GM18505 (cell line): ENCODE results near the gene PCBD1.

Experiments
- ATAC-seq: cut with Tn5 transposase; IDR thresholded peaks from one replicate; pipeline ENCODE4 v1.9.1; 2021; ENCODE audit not compliant: unreplicated experiment
- POLR2A ChIP-seq: IDR thresholded peaks from 4 replicates; pipeline ENCODE4 v1.6.1; 2011; ENCODE audit warnings: borderline replicate concordance; ENCODE audit not compliant: insufficient read depth, insufficient read length; ENCODE audit errors: extremely low read depth

PCBD1 gene

DNA sequence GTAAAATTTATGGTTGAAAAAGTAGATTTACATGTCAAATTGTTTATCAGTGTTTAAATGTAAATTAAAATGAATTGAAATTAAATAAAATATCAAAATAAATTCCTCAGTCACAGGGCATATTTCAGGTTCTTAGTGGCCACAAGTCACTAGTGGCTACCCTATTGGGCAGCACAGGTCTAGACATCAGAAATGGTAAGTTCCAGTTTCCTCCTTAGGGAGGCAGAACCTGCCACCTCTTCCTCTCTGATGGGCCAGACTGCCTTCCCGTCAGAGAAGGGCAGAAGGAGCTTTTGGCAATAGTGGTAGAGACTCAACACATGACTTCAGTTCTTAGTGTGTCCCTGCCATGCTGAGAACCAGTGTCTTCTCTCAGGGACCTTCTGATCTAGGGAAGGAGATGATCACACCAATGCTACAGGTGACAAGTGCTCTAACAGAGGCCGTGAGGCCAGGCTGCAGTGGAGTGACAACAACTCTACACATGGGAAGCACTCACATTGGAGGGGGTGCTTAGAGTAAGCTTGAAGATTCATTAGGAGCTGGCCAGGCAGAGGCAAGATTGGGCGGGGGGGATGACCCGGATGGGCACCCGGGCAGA lies 14.4 kb upstream of the PCBD1 start:
- TF ChIP-seq POLR2A: no peak
- ATAC-seq: no peak

DNA sequence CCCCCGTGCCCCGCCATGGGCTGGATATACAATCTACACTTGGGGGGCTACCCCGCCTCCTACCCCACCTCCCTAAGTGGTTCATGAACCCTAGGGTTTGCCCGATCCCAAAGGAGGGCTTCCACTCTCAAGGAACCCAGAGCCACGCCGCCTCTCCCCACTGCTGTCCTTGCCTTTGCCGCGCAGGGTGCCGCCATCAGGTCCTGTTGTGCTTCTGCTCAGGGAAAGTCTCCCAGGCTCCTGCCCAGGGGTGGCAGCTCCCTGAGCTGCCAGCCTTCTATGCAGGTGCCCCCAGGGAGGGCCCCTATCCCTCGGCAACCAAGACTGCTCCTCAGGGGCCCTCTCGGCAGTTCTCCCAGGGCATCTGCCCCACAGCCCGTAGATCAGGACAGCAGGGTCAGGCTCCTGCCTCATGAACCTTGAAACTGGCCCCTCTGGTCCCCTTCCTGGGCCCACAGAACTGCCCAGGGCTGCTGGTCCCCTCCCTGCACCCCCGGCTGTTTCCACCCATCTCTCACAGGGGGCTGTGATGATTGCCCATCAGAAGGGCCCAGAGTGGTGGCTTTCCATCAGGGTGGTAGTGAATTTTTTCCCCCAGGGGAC lies 13.0 kb upstream of the PCBD1 start:
- no peak for ATAC-seq
- no peak for TF ChIP-seq POLR2A

DNA sequence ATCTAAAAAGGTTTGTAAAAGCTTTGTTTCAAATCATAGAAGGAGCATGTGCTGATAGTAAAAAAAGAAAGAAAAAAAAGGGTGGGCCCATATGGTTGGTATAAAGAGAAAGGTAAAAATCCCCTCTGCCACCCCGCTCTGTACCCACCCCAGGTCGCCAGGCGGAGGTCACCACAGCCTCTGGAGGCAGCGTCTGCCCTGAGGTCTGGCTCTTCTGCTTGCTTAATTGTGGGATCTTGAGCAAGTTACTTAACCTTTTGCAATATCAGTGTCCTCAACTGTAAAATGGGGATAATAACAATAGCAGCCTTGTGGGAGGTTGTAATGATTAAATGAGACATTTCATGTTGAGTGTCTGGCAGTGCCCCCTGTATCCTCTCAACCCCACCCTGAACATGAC lies 10.7 kb upstream of the PCBD1 start:
- TF ChIP-seq POLR2A: no peak
- ATAC-seq: no peak

DNA sequence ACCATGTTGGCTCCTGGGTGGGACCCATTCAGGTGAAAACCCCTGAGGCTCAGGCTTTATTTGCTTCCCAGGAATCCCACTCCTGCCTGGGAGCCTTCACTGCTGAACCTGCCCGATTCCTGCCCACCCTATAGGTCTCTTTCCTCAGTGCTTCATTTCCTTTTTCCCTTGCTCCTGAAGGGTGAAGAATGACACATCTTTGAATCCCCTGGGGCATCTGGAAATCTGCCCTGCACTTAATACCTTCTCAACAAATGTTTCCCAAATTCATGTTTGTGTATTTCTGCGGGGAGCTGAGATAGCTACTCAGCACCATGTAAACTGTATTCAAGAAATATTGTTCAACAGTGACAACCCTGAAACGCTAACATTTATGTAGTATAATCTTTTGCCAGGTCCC lies 10.3 kb upstream of the PCBD1 start:
- no peak for ATAC-seq
- no peak for TF ChIP-seq POLR2A

DNA sequence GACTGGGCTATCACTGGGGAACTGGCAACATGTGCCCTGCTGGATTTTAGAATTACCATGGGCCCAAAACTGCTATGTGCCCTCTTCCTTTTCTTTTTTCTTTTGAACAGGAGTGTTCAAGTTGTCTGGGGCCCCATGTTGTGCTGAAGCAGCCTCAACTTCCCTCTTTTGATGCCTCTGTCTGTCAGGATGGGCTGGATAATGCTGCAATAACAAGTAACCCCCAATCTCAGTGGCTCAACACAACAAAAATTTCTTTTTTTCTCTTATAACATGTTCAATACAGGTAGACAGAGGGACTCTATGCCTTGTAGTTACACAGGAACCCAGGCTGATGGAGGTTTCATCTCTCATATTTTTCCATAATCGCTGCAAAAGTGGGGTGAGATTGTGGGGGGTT lies 8.2 kb upstream of the PCBD1 start:
- ATAC-seq: no peak
- no peak for TF ChIP-seq POLR2A

DNA sequence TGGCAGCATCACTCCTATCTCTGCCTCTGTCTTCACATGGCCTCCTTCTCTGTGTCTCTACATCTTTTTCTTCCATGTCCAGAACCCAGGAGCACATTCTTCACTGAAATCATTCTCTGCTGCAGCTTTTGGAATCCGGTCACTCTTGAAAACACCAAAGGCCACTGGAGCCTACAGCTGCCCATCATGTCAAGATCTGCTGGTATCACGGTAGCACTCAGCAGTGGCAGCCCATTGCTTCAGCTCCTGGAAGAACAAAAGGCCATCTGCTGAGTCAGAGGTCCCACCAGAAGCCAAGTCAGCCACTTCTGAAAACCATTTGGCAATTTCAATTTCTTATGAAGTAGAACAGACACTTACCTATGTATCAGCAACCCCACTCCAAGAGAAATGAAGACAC lies 6.1 kb upstream of the PCBD1 start:
- no peak for TF ChIP-seq POLR2A
- ATAC-seq: no peak

DNA sequence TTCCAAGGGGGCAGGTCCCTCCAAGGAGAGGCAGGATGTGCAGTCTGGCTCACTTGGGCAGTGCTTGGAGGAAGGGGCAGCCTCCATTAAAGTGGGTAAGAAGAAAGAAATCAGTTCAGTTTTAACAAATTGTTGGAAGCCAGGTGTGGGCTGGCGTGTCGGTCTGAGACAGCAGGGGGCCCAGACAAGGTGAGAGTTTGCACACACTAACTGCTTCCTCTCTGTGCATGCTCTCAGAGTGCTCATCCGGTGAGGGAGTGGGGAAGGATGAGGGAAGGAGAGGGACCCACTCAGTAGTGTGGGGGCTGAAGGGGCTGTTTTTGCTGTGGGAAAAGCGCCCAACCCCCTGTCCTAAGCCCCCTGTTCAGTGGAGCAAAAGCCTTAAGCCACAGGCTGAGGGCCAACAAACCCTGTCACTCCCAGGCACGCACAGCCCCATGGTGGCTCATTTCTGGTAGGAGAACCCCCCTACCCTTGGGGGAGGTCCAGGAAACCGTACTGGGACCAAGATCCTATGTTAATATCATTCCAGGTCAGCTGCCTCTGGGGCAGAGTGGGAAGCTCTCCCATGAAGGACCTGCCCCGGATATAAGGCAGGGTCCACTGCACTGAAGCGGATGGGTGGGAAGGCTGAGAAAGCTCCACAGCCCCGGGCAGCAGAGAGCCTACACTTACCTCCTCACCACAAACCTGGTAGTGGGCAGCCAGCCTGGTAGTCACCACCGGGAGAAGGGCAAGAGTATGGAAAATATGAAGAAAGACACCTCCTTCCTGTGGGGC lies 5.1 kb upstream of the PCBD1 start:
- ATAC-seq: no peak
- no peak for TF ChIP-seq POLR2A

DNA sequence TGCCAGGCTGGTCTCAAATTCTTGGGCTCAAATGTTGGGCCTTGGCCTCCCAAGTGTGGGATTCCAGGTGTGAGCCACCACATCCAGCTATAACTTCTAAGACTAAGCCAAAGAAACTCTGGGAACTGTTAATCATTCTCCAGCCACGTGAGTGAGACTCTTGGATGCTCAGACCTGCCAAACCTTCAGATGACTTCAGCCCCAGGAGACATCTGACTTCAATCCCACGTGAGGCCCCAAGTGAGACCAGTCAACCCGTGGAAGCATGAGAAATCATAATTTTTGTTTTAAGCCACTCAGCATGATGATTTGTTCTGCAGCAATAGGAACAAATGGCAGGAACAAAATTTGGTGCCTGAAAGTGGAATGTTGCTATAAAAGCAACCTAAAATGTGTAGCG lies 4.3 kb upstream of the PCBD1 start:
- no peak for TF ChIP-seq POLR2A
- ATAC-seq: no peak

DNA sequence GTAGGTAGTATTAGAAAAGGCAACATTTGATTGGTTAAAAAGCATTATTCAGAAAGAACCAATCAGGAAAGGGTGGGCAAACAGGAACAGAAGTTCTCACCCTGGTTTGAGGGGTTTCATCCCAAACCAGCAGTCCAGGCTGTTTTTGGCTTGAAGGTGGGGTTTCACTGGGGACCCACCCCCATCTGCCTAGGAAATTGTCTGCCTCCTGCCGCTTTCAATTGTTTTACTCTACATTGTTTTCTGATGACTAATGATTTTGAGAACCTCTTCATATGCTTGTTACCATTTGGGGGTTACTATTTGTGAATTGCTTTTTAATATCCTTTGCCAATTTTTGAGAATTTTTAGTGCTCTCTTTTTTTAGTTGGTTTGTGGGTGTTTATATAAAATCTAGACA lies 3.3 kb upstream of the PCBD1 start:
- no peak for TF ChIP-seq POLR2A
- no peak for ATAC-seq

DNA sequence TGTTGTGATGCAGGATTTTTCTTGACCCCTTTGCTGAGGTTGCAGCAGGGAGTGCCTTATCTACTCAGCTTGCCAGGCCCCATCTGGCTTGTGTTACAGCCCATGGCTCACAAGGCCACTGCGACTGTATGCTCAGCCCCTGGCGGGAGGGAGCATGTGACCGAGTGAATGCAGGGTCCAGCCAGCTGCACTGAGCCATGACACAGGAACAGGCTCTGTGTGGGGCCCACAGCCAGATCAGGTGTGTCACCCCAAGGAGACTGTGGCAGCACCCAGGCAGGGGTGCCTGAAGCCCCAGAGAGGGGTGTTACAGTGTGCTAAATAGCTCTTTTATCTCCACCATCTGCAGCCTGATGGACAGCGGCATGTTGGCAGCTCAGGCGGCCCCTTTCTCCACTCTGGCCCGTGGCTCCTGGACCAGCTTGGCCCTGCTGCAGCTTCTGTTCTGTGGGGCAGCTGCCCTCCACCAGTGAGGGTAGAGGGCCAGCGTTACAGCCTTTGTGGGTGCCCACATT lies 2.6 kb upstream of the PCBD1 start:
- TF ChIP-seq POLR2A: no peak
- no peak for ATAC-seq

DNA sequence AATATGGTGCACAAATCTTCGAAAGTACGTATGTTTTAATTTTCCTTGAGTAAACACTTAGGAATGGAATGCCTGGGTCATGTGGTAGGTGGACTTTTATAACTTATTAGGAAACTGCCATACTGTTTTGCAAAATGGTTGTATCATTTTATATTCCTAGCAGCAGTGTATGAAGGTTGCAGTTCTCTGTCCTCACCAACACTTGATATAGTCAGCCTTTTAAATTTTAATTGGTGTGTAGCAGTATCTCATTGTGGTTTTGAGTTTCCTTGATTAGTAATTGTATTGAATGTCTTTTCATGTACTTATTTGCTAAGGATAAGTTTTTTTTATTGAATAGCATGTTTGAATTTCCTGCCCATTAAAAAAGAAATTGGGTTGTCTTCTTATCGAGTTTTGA lies 926 bp upstream of the PCBD1 start:
- ATAC-seq: no peak
- TF ChIP-seq POLR2A: no peak

DNA sequence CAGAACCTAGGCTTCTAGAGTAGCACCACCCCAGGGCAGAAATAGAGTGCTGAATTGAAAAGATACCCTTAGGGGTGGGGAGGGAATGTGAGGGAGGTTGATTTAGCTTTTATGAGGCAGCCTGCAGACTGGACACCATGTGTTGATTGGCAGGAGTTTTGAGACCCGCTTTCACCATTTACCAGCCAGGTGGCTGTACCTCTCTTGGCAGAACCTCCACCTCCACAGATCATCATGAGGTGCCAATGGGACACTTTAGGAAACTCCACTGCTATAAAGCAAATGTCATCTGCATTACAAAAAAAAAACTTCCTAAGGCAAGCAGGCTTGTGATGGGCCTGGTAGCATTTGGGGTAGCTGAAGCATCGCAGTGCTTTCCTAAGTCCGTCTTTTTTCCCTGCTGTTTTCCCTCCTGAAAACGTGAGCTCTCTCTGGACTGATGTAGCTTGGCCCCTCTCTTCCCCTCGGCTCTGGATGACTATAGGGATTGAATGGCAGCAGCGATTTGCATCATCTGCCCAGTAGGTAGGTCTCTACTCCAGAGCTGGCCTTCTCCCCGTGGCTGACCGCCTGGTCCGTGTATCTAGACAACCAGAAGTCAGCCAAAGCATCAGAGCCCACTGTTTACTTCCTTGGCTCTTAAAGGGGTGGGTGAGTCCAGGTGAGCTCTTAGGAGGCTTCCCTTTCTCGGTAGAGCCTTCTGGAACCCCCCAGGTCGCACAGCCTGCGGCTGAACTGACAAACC lies 1.3 kb downstream of the PCBD1 start:
- no peak for TF ChIP-seq POLR2A
- ATAC-seq: no peak

DNA sequence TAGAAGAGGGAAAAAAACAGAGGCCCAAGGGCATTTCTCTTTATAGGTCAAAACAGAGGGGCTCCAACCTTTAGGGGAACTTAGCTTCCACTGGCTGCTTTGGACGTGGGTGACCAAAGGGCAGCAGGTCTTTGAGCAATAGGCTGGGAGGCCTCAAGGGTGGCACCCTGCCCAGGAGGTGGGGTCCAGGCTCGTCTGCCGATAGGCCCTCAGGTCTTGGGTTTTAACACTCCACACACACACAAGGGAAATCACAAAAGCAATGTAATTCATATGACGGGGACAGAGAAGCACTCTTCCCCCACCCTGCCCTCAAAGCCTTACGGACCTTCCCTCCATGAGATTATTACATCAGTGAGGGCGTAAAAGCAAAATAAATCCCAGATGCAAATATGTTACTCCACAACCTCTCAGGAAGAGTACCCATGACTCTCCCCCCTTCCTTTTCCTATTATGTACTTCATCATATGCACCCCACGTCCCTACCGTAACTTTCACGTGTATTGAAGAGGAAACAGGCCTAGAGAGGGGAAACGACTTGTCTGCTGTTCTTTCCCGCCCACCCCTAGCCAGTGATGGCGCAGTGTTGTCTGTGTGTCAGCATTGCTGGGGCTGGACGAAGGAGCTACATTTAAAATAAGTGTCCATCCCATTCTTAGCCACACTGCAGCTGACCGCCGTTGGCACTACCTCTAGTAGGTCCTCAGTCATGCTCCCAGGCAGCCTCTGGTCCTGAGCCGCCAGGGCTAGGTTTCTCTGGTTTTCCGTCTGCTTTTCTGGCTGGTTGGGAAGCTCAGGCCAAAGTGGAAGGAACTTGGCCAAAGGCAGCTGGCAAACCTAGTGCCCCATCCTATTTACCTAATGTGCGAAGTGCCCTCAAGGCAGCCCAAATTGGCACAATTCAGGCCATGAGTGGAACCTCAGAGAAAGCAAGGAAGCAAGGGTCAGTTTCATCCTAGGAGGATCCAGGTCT lies 2.1 kb downstream of the PCBD1 start:
- ATAC-seq: no peak
- TF ChIP-seq POLR2A: no peak

DNA sequence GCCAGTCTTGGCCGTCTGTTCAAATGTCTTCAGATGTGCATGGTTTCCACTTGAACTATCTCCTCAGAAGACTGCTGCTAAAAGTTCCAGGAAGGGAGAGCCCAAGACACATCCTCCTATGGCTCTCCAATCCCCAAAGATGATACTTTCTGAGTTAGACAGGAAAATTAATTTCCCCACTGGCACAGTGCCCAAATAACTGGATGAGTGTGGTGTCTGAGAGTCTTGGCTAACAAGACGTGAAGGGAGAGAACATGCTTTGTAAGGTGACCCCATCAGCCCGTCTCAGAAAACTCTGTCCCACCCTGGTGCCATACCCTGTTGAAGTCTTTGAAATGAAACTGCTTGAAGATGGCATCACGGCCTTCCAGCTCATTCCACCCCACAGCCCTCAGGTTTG lies 2.9 kb downstream of the PCBD1 start:
- no peak for ATAC-seq
- no peak for TF ChIP-seq POLR2A
